ENCODE results near the gene ATP11C. TPM values are rescaled to one million over a fixed set of nuclear protein-coding genes. Genes with fewer than 3 reads are reported as not detected.
"Not testable (repeated sequence)": the region's sequence is repeated elsewhere in the genome, so short reads cannot be mapped to it uniquely, and the experiment has no call there.

ATP11C gene
- total RNA-seq, 1 donor from 2014 or later = 20.4 TPM

- no peak overlapping the region for H3K27ac Mint-ChIP-seq (ENCODE audit: unreplicated experiment)
- H3K9me3 Mint-ChIP-seq (ENCODE audit: low read depth) = peaks cover 5% of the 10 kb centered on the region
- no peak for TF ChIP-seq CTCF (IDR thresholded peaks at IDR 0.05)
- peaks cover 4% of the 10 kb centered on the region for H3K4me1 Mint-ChIP-seq (ENCODE audit: low read depth)
- no peak overlapping the region for H3K4me3 Mint-ChIP-seq (ENCODE audit: unreplicated experiment)
- DNase-seq (ENCODE audit: low spot score) = no peak
- H3K36me3 Mint-ChIP-seq (ENCODE audit: low read depth) = no peaks in the 10 kb centered on the region
- no peaks in the 10 kb centered on the region for H3K27me3 Mint-ChIP-seq (ENCODE audit: low read depth)
Observed at GRCh38 chrX:139844163-139844562, 88.7 kb downstream of the ATP11C start.

- no peak for DNase-seq (ENCODE audit: low spot score)
- Mint-ChIP-seq H3K4me3 (ENCODE audit: unreplicated experiment) (no peak overlapping the region), H3K4me1 (ENCODE audit: low read depth) (peaks cover 4% of the 10 kb centered on the region), H3K27me3 (ENCODE audit: low read depth) (no peaks in the 10 kb centered on the region), H3K36me3 (ENCODE audit: low read depth) (no peaks in the 10 kb centered on the region), H3K27ac (ENCODE audit: unreplicated experiment) (no peak overlapping the region), H3K9me3 (ENCODE audit: low read depth) (peaks cover 12% of the 10 kb centered on the region)
- no peak for TF ChIP-seq CTCF (IDR thresholded peaks at IDR 0.05)
Observed at GRCh38 chrX:139842326-139843185, 90.3 kb downstream of the ATP11C start.

- H3K36me3 Mint-ChIP-seq (ENCODE audit: low read depth); H3K27ac Mint-ChIP-seq (ENCODE audit: unreplicated experiment); H3K27me3 Mint-ChIP-seq (ENCODE audit: low read depth); DNase-seq (ENCODE audit: low spot score); H3K4me3 Mint-ChIP-seq (ENCODE audit: unreplicated experiment): not testable (repeated sequence)
- Mint-ChIP-seq H3K9me3 (ENCODE audit: low read depth) (peaks cover 12% of the 10 kb centered on the region), H3K4me1 (ENCODE audit: low read depth) (peaks cover 20% of the 10 kb centered on the region)
Observed at GRCh38 chrX:139836335-139836734, 96.5 kb downstream of the ATP11C start.

- peaks cover 11% of the 10 kb centered on the region for H3K9me3 Mint-ChIP-seq (ENCODE audit: low read depth)
- no peak for TF ChIP-seq CTCF (IDR thresholded peaks at IDR 0.05)
- no peak overlapping the region for H3K27ac Mint-ChIP-seq (ENCODE audit: unreplicated experiment)
- H3K4me3 Mint-ChIP-seq (ENCODE audit: unreplicated experiment) = no peak overlapping the region
- H3K36me3 Mint-ChIP-seq (ENCODE audit: low read depth) = no peaks in the 10 kb centered on the region
- no peak for DNase-seq (ENCODE audit: low spot score)
- no peaks in the 10 kb centered on the region for H3K27me3 Mint-ChIP-seq (ENCODE audit: low read depth)
- peaks cover 28% of the 10 kb centered on the region for H3K4me1 Mint-ChIP-seq (ENCODE audit: low read depth)
Observed at GRCh38 chrX:139834879-139835278, 98.0 kb downstream of the ATP11C start.

- Mint-ChIP-seq H3K4me1 (ENCODE audit: low read depth) (peaks cover 34% of the 10 kb centered on the region), H3K9me3 (ENCODE audit: low read depth) (no peaks in the 10 kb centered on the region), H3K36me3 (ENCODE audit: low read depth) (no peaks in the 10 kb centered on the region), H3K27ac (ENCODE audit: unreplicated experiment) (peak overlapping the region; percentile 29), H3K27me3 (ENCODE audit: low read depth) (no peaks in the 10 kb centered on the region), H3K4me3 (ENCODE audit: unreplicated experiment) (no peak overlapping the region)
- no peak for DNase-seq (ENCODE audit: low spot score)
- TF ChIP-seq CTCF (IDR thresholded peaks at IDR 0.05) = no peak
Observed at GRCh38 chrX:139832718-139833309, 100.0 kb downstream of the ATP11C start.

Data from chondrocyte (in vitro differentiated cells).